GM21390 (cell line): Measurements from ENCODE around the gene FGFRL1.

Experiments used
- ATAC-seq: cut with Tn5 transposase; IDR thresholded peaks from one replicate; pipeline ENCODE4 v1.9.1; 2021; ENCODE audit not compliant: unreplicated experiment

Gene FGFRL1

GRCh38 chr4:1011022-1011665 lies at the start of gene FGFRL1:
FGFRL1 (plus strand) TSS chr4:1011626; CDS start chr4:1012486, 860 bp downstream.
- ATAC-seq = peak; percentile 37

GRCh38 chr4:962231-963208 lies 48.9 kb upstream of the FGFRL1 start:
- ATAC-seq = no peak

- ATAC-seq = no peak
Observed at GRCh38 chr4:963276-964225, 47.9 kb upstream of the FGFRL1 start.

GRCh38 chr4:964346-965025 lies 46.9 kb upstream of the FGFRL1 start:
- ATAC-seq = no peak

- no peak for ATAC-seq
Observed at GRCh38 chr4:965048-965765, 46.2 kb upstream of the FGFRL1 start.

GRCh38 chr4:965766-966134 lies 45.7 kb upstream of the FGFRL1 start:
- no peak for ATAC-seq

- ATAC-seq = no peak
Observed at GRCh38 chr4:966266-967112, 44.9 kb upstream of the FGFRL1 start.

GRCh38 chr4:967113-968104 lies 44.0 kb upstream of the FGFRL1 start:
- no peak for ATAC-seq

- no peak for ATAC-seq
Observed at GRCh38 chr4:968221-968620, 43.2 kb upstream of the FGFRL1 start.

- ATAC-seq = no peak
Observed at GRCh38 chr4:968621-969394, 42.6 kb upstream of the FGFRL1 start.

- no peak for ATAC-seq
Observed at GRCh38 chr4:970046-970745, 41.2 kb upstream of the FGFRL1 start.

GRCh38 chr4:970854-971520 lies 40.4 kb upstream of the FGFRL1 start:
- ATAC-seq = no peak

GRCh38 chr4:971666-972500 lies 39.5 kb upstream of the FGFRL1 start:
- no peak for ATAC-seq

GRCh38 chr4:972651-973424 lies 38.6 kb upstream of the FGFRL1 start:
- ATAC-seq = peak; percentile 41
